Fibroblast of lung (primary cell): Measurements from ENCODE around the gene CKS2. TPM values are rescaled to one million over a fixed set of nuclear protein-coding genes. Genes with fewer than 3 reads are reported as not detected.
"Not testable (repeated sequence)": the region's sequence is repeated elsewhere in the genome, so short reads cannot be mapped to it uniquely, and the experiment has no call there.

ENCODE experiments used
- DNase-seq, 2 donors: peaks; one replicate each; pipeline versions ENCODE4 v3.0.0 to v3.0.0-alpha.2; 2010; ENCODE audit warnings: low read depth in 2 of 2
- H2AFZ ChIP-seq: 2 replicates; pipeline ENCODE4 v1.5.1; 2012; ENCODE audit warnings: low read length, control low read depth, inconsistent platforms
- H3K27ac ChIP-seq: 2 replicates; pipeline ENCODE4 v1.5.1; 2011; ENCODE audit warnings: low read length, control low read depth; ENCODE audit not compliant: insufficient read depth
- H3K27me3 ChIP-seq: 2 replicates; pipeline ENCODE4 v1.5.1; 2011; ENCODE audit warnings: mild to moderate bottlenecking, low read length; ENCODE audit not compliant: control insufficient read depth, insufficient read depth
- H3K36me3 ChIP-seq: 2 replicates; pipeline ENCODE4 v1.5.1; 2011; ENCODE audit warnings: low read length; ENCODE audit not compliant: control insufficient read depth, insufficient read depth
- H3K4me1 ChIP-seq: 2 replicates; pipeline ENCODE4 v1.5.1; 2011; ENCODE audit warnings: low read length; ENCODE audit not compliant: control insufficient read depth, insufficient read depth; ENCODE audit errors: extremely low read depth
- H3K4me2 ChIP-seq: 2 replicates; pipeline ENCODE4 v1.5.1; 2011; ENCODE audit warnings: low read length, control low read depth; ENCODE audit not compliant: insufficient read depth; ENCODE audit errors: extremely low read depth
- H3K4me3 ChIP-seq, 4 experiments: fragments of 200-600 bp in 1 of 4; sonication (generic) in 1 of 4; replicated peaks in 1 of 4; 2 replicates each; pipeline ENCODE4 v1.5.1; 2011 to 2016; ENCODE audit warnings: low read length in 4 of 4, low read depth in 3 of 4, mild to moderate bottlenecking in 3 of 4, control low read depth in 2 of 4, inconsistent platforms in 1 of 4, mixed read lengths in 1 of 4; ENCODE audit not compliant: insufficient read depth in 1 of 4; ENCODE audit errors: control extremely low read depth in 1 of 4
- H3K79me2 ChIP-seq: 2 replicates; pipeline ENCODE4 v1.5.1; 2012; ENCODE audit warnings: mild to moderate bottlenecking, low read length, inconsistent platforms; ENCODE audit not compliant: control insufficient read depth, insufficient read depth
- H3K9ac ChIP-seq: 2 replicates; pipeline ENCODE4 v1.5.1; 2011; ENCODE audit warnings: mild to moderate bottlenecking, low read length, control low read depth; ENCODE audit not compliant: insufficient read depth
- H3K9me3 ChIP-seq: 2 replicates; pipeline ENCODE4 v1.5.1; 2012; ENCODE audit warnings: low read depth, low read length; ENCODE audit not compliant: control insufficient read depth, insufficient read depth
- H4K20me1 ChIP-seq: 2 replicates; pipeline ENCODE4 v1.5.1; 2011; ENCODE audit warnings: low read length; ENCODE audit not compliant: control insufficient read depth, insufficient read depth; ENCODE audit errors: extremely low read depth
- CTCF ChIP-seq, 2 donors: IDR thresholded peaks in 1 of 2; conservative IDR thresholded peaks in 1 of 2; 1 replicate in 1 of 2; 2 replicates in 1 of 2; pipeline ENCODE4 v1.5.1; 2011 to 2012; ENCODE audit warnings: low read length in 2 of 2, control low read depth in 1 of 2, inconsistent platforms in 1 of 2, low read depth in 1 of 2, mild to moderate bottlenecking in 1 of 2
- EZH2 ChIP-seq: IDR thresholded peaks from 2 replicates; pipeline ENCODE4 v1.5.1; 2012; ENCODE audit warnings: low read length, control low read depth, mild to moderate bottlenecking; ENCODE audit errors: missing control alignments
- polyA minus RNA-seq: library from RNA; depleted of rRNA, polyadenylated mRNA; stranded (reverse); fragments of >200 nt; gene quantifications from 2 replicates; pipeline ENCODE4 v1.2.3, GENCODE V29; 2011; ENCODE audit warnings: low replicate concordance
- polyA plus RNA-seq, 2 donors: library from polyadenylated mRNA; depleted of rRNA in 1 of 2; stranded (reverse) in 1 of 2; unstranded in 1 of 2; fragments of >200 nt; gene quantifications; 2 replicates each; pipeline ENCODE4 v1.2.1, GENCODE V29; 2011 to 2012; ENCODE audit warnings: missing spikeins in 1 of 2
- total RNA-seq: library from RNA; depleted of rRNA; stranded (reverse); fragments of >200 nt; gene quantifications from 2 replicates; pipeline ENCODE4 v1.2.1, GENCODE V29; 2014

CKS2 gene
- total RNA-seq (25.9 and 69.7 TPM in 2 replicates), polyA plus RNA-seq (101 and 272 TPM in 2 replicates), polyA minus RNA-seq (14.9 and 22.0 TPM in 2 replicates)
- 67.7 and 187 TPM in 2 replicates for polyA plus RNA-seq (2012)

GRCh38 chr9:89310475-89311345 lies at the start of gene CKS2:
TSS of gene CKS2 (plus strand) at chr9:89311195. CDS start at chr9:89311293, 98 bp downstream.
- Histone ChIP-seq H3K27me3 (no peaks in the 10 kb centered on the region), H4K20me1 (no peaks in the 10 kb centered on the region), H2AFZ (peak within 1 kb of the TSS; percentile 39), H3K4me1 (peaks cover 8% of the 10 kb centered on the region), H3K27ac (peak within 1 kb of the TSS; percentile 99), H3K9ac (peak within 1 kb of the TSS; percentile 98), H3K4me3 (peak within 1 kb of the TSS; percentile 84 to 97 (median 88)), H3K36me3 (no peaks in the 10 kb centered on the region), H3K9me3 (no peaks in the 10 kb centered on the region), H3K79me2 (peaks cover 47% of the 10 kb centered on the region), H3K4me2 (peak within 1 kb of the TSS; percentile 92)
- no peak for TF ChIP-seq CTCF (conservative IDR thresholded peaks at IDR 0.05 in 1 of 2, IDR thresholded peaks at IDR 0.05 in 1 of 2; ENCODE audit: low read depth in 1 of 2, low read length in 2 of 2)
- no peak for TF ChIP-seq EZH2
- peak; percentile 100 for DNase-seq

GRCh38 chr9:89273528-89274279 lies 37.3 kb upstream of the CKS2 start:
- TF ChIP-seq CTCF (conservative IDR thresholded peaks at IDR 0.05 in 1 of 2, IDR thresholded peaks at IDR 0.05 in 1 of 2; ENCODE audit: low read depth in 1 of 2, low read length in 2 of 2) (no peak), EZH2 (no peak)
- peak in 1 of 2 donors; percentile 9 for DNase-seq
- Histone ChIP-seq H3K4me1 (no peaks in the 10 kb centered on the region), H3K79me2 (no peaks in the 10 kb centered on the region), H3K36me3 (no peaks in the 10 kb centered on the region), H3K4me2 (no peak overlapping the region), H2AFZ (no peak overlapping the region), H4K20me1 (no peaks in the 10 kb centered on the region), H3K27ac (no peak overlapping the region), H3K9ac (no peak overlapping the region), H3K27me3 (no peaks in the 10 kb centered on the region), H3K9me3 (no peaks in the 10 kb centered on the region), H3K4me3 (no peak overlapping the region)

GRCh38 chr9:89274838-89275237 lies 36.2 kb upstream of the CKS2 start:
- no peak overlapping the region for H3K4me3 ChIP-seq
- no peaks in the 10 kb centered on the region for H3K27me3 ChIP-seq
- no peak overlapping the region for H3K9ac ChIP-seq
- TF ChIP-seq CTCF (conservative IDR thresholded peaks at IDR 0.05 in 1 of 2, IDR thresholded peaks at IDR 0.05 in 1 of 2; ENCODE audit: low read depth in 1 of 2, low read length in 2 of 2) (no peak), EZH2 (no peak)
- no peaks in the 10 kb centered on the region for H3K9me3 ChIP-seq
- H2AFZ ChIP-seq: no peak overlapping the region
- H3K36me3 ChIP-seq: no peaks in the 10 kb centered on the region
- H3K79me2 ChIP-seq: no peaks in the 10 kb centered on the region
- H4K20me1 ChIP-seq: no peaks in the 10 kb centered on the region
- DNase-seq: peak; percentile 95 to 97
- no peak overlapping the region for H3K27ac ChIP-seq
- no peaks in the 10 kb centered on the region for H3K4me1 ChIP-seq
- H3K4me2 ChIP-seq: no peak overlapping the region

- H3K4me3 ChIP-seq, H3K79me2 ChIP-seq, H4K20me1 ChIP-seq, H3K27ac ChIP-seq, H2AFZ ChIP-seq, H3K9ac ChIP-seq, H3K4me2 ChIP-seq, H3K27me3 ChIP-seq, H3K4me1 ChIP-seq, DNase-seq, H3K9me3 ChIP-seq, H3K36me3 ChIP-seq: not testable (repeated sequence)
These were observed 35.0 kb upstream of the CKS2 start for GRCh38 chr9:89276040-89276439.
